GM12892 (cell line): ENCODE measurements around the gene APOBEC3H.
"Not testable (repeated sequence)": the region's sequence is repeated elsewhere in the genome, so short reads cannot be mapped to it uniquely, and the experiment has no call there.

Source experiments
- POLR2A ChIP-seq: IDR thresholded peaks from 2 replicates; pipeline ENCODE4 v1.6.1; 2011; ENCODE audit warnings: low read depth, low read length, control low read depth
- POLR2AphosphoS5 ChIP-seq: IDR thresholded peaks from 2 replicates; pipeline ENCODE4 v1.6.1; 2011; ENCODE audit warnings: low read depth, low read length, control low read depth
- TAF1 ChIP-seq: IDR thresholded peaks from 2 replicates; pipeline ENCODE4 v1.6.1; 2011; ENCODE audit warnings: low read depth, mild to moderate bottlenecking, control low read depth, low read length, borderline replicate concordance

GRCh38 chr22:39077026-39077840 lies 19.8 kb upstream of the APOBEC3H start, which contains the start of gene APOBEC3G:
- peak; percentile 47; the same call in 1 of the 2 replicates for TF ChIP-seq POLR2A
- not testable (repeated sequence) for TF ChIP-seq TAF1, POLR2AphosphoS5
